NK-92 (cell line): ENCODE data around the gene POLE2.
"Not testable (repeated sequence)": the region's sequence is repeated elsewhere in the genome, so short reads cannot be mapped to it uniquely, and the experiment has no call there.

Experiments used
- DNase-seq: peaks from one replicate; lab custom pipeline; 2025; ENCODE audit not compliant: unreplicated experiment; lab: John Stamatoyannopoulos, UW

POLE2 gene, protein sequence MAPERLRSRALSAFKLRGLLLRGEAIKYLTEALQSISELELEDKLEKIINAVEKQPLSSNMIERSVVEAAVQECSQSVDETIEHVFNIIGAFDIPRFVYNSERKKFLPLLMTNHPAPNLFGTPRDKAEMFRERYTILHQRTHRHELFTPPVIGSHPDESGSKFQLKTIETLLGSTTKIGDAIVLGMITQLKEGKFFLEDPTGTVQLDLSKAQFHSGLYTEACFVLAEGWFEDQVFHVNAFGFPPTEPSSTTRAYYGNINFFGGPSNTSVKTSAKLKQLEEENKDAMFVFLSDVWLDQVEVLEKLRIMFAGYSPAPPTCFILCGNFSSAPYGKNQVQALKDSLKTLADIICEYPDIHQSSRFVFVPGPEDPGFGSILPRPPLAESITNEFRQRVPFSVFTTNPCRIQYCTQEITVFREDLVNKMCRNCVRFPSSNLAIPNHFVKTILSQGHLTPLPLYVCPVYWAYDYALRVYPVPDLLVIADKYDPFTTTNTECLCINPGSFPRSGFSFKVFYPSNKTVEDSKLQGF

DNA sequence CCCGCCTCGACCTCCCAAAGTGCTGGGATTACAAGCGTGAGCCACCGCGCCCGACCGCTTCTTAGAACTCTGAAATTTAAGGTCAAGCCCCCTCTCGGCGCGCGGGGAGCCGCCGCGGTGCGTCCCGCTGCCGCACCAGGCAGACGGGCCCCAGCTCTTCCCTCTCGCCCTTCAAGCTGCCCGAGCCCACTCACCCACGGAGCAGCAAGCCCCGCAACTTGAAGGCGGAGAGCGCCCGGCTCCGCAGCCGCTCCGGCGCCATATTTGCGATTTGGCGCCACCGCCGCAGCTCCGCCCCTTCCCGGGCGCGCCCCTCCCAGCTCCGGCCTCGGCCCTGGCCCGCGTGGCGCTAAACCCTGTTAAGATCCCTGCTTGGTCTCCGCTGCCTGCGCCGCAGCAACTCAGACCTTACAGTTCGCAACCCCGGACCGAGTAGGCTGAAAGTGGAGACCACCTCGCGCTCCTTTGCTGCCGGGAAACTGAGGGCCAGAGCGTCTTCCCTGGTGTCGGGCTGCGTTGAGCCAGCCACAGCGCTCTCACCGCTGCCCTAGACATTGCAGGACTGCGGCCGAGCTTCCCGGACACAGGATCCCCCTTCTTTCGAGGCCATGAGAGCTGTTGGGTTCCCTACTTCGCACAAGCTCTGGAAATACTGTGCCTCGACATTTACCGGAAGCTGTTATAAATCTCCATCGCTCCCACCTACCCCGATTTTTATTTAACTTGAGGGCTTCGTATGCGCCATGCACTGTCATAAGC, at the start of gene POLE2:
Gene POLE2, minus strand, starts transcription at position 273 of the 759 bp plus-strand sequence. Its CDS starts 11 bp downstream, at position 262.
- no peak for DNase-seq

DNA sequence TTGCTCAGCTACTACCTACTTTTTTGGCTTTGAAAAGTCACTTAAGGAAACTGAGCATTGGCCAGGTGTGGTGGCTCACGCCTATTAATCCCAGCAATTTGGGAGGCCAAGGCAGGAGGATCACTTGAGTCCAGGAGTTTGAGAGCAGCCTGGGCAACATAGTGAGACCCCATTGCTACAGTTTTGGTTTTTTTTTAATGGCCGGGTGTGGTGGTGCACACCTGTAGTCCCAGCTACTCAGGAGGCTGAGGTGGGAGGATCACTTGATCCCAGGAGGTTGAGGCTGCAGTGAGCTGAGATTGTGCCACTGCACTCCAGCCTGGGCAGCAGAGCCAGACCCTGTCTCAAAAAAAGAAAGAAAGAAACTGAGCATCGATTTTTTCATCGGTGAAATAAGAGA, 47.7 kb upstream of the POLE2 start:
- not testable (repeated sequence) for DNase-seq

DNA sequence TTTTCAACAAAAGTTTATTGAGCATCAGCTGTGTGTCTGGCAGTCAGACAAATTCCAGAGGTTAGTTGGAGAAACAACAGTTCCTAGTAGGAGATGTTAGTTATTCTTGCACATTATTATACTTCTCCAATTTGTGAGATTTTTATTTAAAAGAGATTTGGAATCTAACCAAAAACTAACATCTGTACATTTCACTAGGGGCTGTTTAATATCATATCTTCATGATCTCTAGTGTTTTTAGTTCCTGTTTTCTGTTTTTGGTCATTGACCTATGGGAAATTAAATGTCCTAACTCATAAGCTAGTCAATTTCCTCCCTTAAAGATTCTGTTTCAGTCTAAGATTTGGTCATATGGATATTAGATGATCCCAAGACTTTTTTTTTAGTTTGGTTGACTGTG, 45.8 kb upstream of the POLE2 start:
- no peak for DNase-seq

DNA sequence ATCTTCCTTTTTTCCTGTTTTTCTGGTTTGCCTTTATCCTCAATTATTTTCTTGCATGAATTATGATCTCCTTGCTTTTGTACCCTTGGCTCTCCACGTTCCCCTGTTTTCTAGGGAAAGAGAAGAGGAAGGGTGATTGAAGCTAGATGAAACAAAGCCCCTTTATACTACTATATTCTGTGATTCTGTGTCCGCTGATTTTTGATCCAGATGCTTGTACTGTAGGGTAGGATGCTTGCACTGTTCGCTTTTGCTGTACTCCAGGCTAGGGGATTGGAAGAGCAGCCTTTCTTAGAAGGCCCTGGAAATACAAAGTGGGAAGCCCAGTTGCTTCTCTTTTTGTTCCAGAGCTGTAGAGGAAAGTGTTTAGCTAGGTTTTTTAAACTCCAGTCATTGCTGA, 44.9 kb upstream of the POLE2 start:
- no peak for DNase-seq

DNA sequence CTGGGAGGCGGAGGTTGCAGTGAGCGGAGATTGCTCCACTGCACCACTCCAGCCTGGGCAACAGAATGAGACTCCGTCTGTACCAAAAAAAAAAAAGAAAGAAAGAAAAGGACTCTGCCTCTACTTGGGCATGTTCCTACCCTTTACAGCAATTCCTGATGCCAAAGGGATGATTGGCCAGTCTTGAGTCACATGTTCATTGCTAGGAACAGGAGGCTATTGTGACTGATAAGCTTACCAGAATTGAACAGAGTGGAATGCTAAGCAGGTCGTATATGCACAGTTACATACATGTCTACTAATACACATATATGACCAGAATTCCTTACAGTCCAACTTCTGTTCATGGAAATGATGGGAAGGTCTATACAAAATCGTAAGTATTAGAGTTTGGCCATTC, 39.2 kb upstream of the POLE2 start:
- no peak for DNase-seq

DNA sequence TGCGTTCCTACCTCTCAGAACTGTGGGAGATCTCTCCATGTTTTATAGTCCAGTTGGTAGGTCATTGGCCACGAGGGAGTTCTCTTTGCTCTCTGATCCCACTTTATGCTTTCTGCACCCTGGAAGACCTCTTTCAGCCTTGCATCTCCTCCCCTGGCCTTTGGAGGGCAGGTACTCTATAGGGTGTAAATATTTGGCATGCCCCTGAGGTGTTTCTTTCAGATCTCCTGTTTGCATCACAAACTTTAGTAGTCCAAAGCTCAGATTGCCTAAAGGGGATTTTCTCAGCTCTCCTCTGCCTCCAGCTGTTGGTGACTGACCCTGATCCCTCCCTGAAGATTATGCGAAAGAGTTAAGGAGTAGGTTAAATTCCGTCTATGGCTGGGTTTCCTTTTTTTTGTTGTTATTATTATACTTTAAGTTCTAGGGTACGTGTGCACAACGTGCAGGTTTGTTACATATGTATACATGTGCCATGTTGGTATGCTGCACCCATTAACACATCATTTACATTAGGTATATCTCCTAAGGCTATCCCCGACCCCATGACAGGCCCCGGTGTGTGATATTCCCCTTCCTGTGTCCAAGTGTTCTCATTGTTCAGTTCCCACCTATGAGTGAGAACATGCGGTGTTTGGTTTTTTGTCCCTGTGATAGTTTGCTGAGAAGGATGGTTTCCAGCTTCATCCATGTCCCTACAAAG, 33.9 kb upstream of the POLE2 start:
- not testable (repeated sequence) for DNase-seq

DNA sequence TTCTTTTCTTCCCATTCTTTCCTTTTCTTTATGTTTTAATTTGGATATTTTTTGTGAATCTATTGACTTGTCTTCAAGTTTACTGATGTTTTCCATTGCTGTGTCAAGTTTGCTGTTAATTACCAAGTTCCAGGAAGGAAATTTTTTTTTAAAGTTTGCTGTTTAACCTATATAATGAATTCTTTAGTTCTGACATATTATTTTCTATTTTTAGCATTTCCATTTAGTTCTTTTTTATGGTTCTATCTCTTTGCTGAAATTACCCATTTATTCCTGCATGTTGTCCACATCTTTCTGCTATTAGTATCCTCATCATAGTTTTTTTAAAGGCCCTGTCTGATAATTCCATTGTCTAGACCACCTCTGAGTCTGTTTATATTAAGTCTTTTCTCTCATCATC, 32.7 kb upstream of the POLE2 start:
- no peak for DNase-seq

DNA sequence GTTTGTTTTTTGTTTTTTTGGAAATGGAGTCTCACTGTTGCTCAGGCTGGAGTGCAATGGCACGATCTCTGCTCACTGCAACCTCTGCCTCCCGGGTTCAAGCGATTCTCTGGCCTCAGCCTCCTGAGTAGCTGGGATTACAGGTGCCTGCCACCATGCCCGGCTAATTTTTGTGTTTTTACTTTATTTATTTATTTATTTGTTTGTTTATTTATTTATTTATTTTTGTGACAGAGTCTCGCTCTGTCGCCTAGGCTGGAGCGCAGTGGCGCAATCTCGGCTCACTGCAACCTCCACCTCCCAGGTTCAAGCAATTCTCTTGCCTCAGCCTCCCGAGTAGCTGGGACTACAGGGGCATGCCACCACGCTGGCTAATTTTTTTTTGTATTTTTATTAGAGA, 23.0 kb upstream of the POLE2 start:
- not testable (repeated sequence) for DNase-seq

DNA sequence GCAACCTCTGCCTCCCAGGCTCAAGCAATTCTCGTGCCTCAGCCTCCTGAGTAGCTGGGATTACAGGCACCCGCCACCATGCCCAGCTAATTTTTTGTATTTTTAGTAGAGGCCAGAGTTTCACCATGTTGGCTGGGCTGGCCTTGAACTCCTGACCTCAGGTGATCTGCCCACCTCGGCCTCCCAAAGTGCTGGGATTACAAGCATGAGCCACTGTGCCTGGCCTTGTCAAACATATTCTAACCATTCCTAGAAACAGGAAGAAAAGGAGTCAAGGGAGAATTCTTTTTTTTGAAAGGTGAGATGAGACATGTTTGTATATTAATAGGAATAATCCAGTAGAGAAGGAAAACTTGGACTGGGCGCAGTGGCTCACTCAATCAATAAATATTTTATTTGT, 16.5 kb upstream of the POLE2 start:
- DNase-seq = not testable (repeated sequence)

DNA sequence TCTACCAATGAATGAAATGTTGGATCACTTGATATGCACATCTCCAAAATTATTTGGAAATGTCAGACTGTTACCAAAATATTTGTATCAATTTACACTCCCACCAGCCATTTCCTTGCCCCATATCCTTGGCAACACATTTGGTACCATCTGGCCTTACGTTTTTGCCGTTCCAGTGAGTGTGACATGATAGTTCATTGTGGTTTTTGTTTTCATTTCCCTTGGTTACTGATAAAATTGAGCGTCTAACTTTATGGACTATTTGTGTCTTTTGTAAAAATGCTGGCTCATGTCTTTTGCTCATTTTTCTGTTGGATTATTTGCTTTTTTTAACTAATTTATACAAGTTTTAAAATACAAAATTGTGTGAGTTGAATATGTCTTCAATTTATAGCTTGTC, 16.0 kb upstream of the POLE2 start:
- no peak for DNase-seq

DNA sequence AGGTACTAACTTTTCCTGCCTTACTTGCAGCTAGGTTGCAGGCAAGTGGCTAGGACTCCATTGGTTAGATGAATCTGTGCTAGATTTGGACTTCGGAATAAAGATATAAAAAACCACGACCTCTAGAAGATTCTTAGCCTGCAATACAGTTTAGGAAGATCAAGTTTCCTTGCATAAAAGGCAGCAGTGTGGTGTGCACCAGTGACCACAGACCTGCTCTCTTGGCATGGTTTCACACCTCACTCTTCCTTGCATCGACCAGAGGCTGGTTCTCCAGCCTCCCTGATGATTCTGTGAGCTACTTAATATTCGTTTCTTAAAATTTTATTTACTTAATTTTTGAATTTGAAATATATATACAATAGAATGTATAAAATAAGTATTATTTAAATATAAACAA, 14.7 kb upstream of the POLE2 start:
- DNase-seq = no peak

DNA sequence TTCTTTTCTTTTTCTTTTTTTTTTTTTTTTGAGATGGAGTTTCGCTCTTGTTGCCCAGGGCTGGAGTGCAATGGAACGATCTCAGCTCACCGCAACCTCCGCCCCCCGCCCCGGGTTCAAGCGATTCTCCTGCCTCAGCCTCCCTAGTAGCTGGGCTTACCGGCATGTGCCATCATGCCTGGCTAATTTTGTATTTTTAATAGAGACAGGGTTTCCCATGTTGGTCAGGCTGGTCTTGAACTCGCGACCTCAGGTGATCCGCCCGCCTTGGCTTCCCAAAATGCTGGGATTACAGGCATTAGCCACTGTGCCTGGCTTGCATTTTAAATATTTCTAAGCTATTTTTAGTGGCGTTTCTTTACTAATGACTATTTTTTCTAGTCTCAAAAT, 5.7 kb upstream of the POLE2 start:
- not testable (repeated sequence) for DNase-seq

DNA sequence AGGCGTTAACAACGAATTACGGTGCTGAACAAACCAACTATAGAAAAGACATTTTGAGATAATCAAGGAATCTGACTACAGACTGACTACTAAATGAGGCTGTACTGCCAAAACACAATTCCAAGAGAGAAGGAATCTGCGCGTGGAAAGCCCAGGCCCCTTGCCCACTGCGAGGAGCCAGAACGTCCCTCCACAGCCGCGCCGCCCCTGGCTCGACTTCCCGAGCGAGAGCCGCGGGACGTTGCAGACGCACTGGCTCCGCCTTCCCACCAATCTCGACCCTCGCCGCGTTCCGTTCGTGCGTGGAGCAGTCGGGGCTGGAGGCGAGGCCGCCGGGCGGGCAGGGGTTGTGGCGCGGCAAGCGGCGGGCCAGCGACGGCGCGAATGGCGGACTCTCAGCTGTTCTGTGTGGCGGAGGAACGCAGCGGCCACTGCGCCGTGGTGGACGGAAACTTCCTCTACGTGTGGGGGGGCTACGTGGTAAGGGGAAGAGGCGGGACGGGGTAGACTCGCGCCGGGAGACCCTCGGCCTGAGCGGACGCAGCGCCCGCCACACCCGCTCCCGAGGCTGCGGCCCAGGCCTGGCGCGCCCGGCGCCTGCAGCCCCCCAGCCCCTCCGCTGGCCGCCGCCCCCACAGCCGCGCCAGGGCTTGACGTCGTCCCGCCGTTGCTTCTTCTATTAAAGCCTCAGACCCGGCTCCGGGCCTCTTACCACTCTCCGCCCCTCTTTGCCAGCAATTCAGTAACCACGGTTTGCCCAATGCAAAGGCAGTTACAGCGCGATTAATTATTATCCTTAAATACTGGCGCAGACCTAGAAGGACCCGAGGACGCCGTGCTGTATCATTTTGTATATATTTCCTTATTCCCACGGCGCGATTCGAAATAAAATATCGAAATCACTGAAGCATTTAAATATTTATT, 5.1 kb upstream of the POLE2 start, which contains the start of gene KLHDC1:
Gene KLHDC1, plus strand, starts transcription at position 310 of the 924 bp plus-strand sequence. Its CDS starts 75 bp downstream, at position 385.
- no peak for DNase-seq

DNA sequence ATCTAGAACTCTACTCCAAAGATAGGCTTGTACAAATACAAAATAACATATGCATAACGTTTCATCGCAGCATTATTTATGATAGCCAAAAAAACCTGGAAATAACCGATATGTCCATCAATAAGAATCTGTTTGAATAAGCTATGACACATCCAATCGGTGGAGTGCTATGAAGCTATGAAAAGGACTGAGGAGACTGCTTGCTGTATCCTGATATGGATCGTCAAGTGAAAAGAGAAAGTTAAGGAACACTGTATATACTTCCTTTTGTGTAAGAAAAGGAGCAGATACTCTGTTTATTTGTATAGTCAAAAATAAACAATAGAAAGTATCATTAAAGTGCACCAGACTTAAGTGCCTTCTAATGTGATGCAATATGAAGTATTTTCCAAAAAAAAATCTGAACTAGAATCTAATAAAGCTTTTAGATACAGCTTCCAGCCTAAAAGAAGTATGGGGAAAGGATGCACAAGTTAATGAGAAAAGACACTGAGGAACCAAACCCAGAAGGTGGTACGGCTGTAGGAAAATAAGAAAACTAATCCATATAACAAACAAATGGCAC, 4.3 kb upstream of the POLE2 start:
- no peak for DNase-seq

DNA sequence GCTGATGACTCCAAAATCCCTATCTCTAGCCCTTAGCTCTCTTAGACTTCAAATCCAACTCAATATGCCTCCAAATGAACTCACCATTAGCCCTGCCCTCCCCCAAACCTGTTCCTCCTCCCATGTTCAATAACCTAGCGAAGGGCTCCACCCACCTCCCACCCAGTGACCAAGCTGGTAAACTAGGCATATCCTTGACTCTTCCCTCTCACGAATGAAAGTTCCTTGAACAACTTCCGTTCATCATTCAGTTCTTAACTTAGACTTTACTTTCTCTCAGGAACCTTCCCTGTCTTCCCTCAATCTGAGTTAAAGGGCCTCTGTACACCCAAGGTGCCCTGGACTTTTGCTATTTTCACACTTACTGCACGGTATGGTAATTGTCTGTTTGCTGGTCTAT, 3.0 kb upstream of the POLE2 start:
- DNase-seq = no peak

DNA sequence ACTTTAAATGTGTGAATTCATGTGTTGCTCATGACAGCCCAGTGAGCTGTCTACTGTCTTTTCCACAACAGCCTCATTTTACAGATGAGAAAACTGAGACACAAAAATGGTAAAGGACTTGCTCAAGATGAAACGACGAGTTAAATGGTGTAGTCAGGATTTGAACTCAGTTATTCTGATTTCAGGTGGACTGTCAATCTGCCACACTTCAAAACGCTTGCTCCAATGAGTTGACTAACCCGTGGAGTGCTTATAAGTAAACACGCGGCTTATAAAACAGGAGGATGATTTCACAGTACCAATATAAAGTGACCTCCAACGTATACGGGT, 652 bp upstream of the POLE2 start:
- no peak for DNase-seq

DNA sequence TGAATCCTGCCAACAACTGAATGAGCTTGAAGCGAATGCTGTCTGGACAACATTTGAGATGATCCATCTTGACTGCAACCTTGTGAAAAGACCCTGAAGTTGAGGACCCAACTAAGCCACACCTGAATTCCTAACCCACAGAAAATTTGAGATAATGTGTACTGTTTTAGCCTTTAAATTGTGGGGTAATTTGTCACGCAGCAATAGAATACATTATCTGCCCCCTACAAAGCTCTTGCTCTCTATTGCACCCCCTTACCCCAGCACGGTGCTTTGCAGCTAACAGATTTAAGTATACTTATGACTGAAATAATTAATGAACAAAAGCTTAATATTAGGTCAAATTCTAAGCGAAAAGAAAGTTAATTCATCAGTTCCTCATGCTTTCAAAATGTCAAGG, 1.6 kb downstream of the POLE2 start:
- DNase-seq = no peak

DNA sequence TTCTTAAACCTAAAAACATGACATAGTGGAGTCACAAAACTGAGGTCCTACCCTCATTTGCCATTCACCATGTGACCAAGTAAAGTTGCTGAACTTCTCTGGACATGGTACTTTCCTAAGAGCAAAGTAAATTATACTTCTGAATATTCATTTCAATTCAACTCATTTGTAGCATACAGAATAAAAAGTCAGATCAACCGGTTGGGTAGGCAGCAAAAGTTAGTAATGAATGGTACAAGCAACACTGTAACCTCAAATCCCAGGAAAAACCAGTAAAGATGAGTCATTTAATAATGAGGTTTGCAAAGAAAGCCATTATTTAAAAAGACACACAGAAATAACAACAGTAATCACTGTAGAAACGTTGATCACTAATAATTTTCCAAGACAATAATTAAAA, 8.7 kb downstream of the POLE2 start:
- DNase-seq = no peak

DNA sequence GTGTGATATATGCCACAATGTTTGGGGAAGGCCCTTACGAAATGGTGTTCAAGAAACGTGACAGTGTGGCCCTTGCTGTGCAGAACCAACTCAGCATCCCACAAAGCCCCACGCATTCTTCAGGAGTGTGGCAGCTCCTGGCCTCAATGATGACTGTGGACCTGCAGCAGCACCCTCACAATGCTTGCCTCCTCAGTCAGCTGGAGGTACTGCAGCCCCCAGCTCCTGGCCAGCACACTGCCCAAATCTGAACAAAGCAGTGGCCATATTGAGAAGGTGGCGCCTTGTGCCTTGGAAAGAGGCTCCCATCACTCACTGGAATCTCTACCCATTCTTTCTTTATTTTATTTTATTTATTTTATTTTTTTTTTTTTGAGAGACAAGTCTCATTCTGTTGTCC, 10.4 kb downstream of the POLE2 start:
- DNase-seq = no peak

DNA sequence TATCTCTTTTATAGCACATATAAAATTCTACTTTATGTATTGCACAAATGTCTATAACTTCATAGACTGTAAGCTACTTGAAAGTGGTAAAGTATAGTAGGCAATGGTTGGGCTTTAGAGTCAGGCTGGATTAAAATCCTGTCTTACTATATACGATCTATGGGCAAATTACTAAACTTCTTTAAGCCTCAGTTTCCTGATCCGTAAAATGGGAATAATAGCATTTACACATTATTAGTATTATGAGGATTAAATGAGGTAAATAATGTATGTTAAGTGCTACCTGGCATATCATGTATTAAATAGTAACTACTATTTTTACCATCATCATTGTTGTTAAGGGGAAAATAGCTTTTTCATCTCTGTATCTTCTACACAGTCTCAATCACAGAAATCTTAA, 14.4 kb downstream of the POLE2 start:
- DNase-seq = no peak
